NCI-H524 treated with DMSO at 0.1 percent for 48 hours (cell line): ENCODE data around the gene NLRP1.

Experiments
- DNase-seq: peaks from one replicate; lab custom pipeline; 2025; lab: John Stamatoyannopoulos, UW

Gene NLRP1

GRCh38 chr17:5584383-5585286 is at the start of gene NLRP1:
Gene NLRP1, minus strand, starts transcription at chr17:5584509. Its CDS starts 552 bp downstream, at chr17:5583957.
- DNase-seq = no peak

GRCh38 chr17:5631958-5632590 is 47.8 kb upstream of the NLRP1 start:
- no peak for DNase-seq

GRCh38 chr17:5630434-5630833 is 46.1 kb upstream of the NLRP1 start:
- no peak for DNase-seq

- DNase-seq = no peak
These were observed 44.8 kb upstream of the NLRP1 start for GRCh38 chr17:5629128-5629527.

GRCh38 chr17:5628262-5628661 is 44.0 kb upstream of the NLRP1 start:
- DNase-seq = no peak

- no peak for DNase-seq
These were observed 39.9 kb upstream of the NLRP1 start for GRCh38 chr17:5624211-5624610.

- no peak for DNase-seq
These were observed 37.4 kb upstream of the NLRP1 start for GRCh38 chr17:5621729-5622128.

GRCh38 chr17:5621026-5621425 is 36.7 kb upstream of the NLRP1 start:
- no peak for DNase-seq

- DNase-seq = no peak
These were observed 34.9 kb upstream of the NLRP1 start for GRCh38 chr17:5619088-5619740.

- no peak for DNase-seq
These were observed 34.2 kb upstream of the NLRP1 start for GRCh38 chr17:5618476-5618875.

GRCh38 chr17:5615476-5615875 is 31.2 kb upstream of the NLRP1 start:
- no peak for DNase-seq

- no peak for DNase-seq
These were observed 26.6 kb upstream of the NLRP1 start for GRCh38 chr17:5610956-5611355.

GRCh38 chr17:5608399-5609112 is 24.2 kb upstream of the NLRP1 start:
- no peak for DNase-seq

GRCh38 chr17:5607946-5608345 is 23.6 kb upstream of the NLRP1 start:
- no peak for DNase-seq

- DNase-seq = no peak
These were observed 21.1 kb upstream of the NLRP1 start for GRCh38 chr17:5605452-5605851.

GRCh38 chr17:5600041-5600440 is 15.7 kb upstream of the NLRP1 start:
- DNase-seq = no peak

GRCh38 chr17:5598457-5598856 is 14.1 kb upstream of the NLRP1 start:
- no peak for DNase-seq

GRCh38 chr17:5596421-5596820 is 12.1 kb upstream of the NLRP1 start:
- DNase-seq = no peak

- DNase-seq = no peak
These were observed 11.5 kb upstream of the NLRP1 start for GRCh38 chr17:5595831-5596230.

- no peak for DNase-seq
These were observed 8.1 kb upstream of the NLRP1 start for GRCh38 chr17:5592382-5592781.

- no peak for DNase-seq
These were observed 7.7 kb upstream of the NLRP1 start for GRCh38 chr17:5591966-5592365.

GRCh38 chr17:5588584-5588983 is 4.3 kb upstream of the NLRP1 start:
- no peak for DNase-seq
